Cardiac fibroblast (primary cell): ENCODE results near the gene ANGPTL1.
"Not testable (repeated sequence)": the region's sequence is repeated elsewhere in the genome, so short reads cannot be mapped to it uniquely, and the experiment has no call there.

Experiments
- DNase-seq, 2 donors: peaks; one replicate each; pipeline versions ENCODE4 v3.0.0 to v3.0.0-alpha.2; 2010; ENCODE audit warnings: low read depth in 2 of 2
- H3K4me3 ChIP-seq, 2 donors: replicated peaks in 1 of 2; 1 replicate in 1 of 2; 2 replicates in 1 of 2; pipeline ENCODE4 v1.5.1; 2011; ENCODE audit warnings: low read depth in 2 of 2, low read length in 2 of 2, mild to moderate bottlenecking in 2 of 2, moderate library complexity in 1 of 2
- CTCF ChIP-seq: IDR thresholded peaks from one replicate; pipeline ENCODE4 v1.5.1; 2011; ENCODE audit warnings: low read depth, mild to moderate bottlenecking, low read length, inconsistent platforms

The ANGPTL1 gene

GRCh38 chr1:178849918-178850317, 21.0 kb downstream of the ANGPTL1 start:
- no peak for DNase-seq
- no peak overlapping the region for H3K4me3 ChIP-seq
- no peak for TF ChIP-seq CTCF

- DNase-seq = not testable (repeated sequence)
Measured at GRCh38 chr1:178847919-178848318, 23.0 kb downstream of the ANGPTL1 start.

GRCh38 chr1:178847396-178847849, 23.5 kb downstream of the ANGPTL1 start:
- no peak for TF ChIP-seq CTCF
- H3K4me3 ChIP-seq = no peak overlapping the region
- peak; percentile 61 to 71 for DNase-seq

More at GRCh38 chr1:178847919-178848318, 23.0 kb downstream of the ANGPTL1 start:
- not testable (repeated sequence) for H3K4me3 ChIP-seq

- no peak for TF ChIP-seq CTCF
- no peak overlapping the region for H3K4me3 ChIP-seq
- DNase-seq = no peak
Measured at GRCh38 chr1:178846306-178846705, 24.6 kb downstream of the ANGPTL1 start.

GRCh38 chr1:178844436-178844835, 26.4 kb downstream of the ANGPTL1 start:
- TF ChIP-seq CTCF = no peak
- no peak for DNase-seq
- H3K4me3 ChIP-seq = no peak overlapping the region

- H3K4me3 ChIP-seq = no peak overlapping the region
- no peak for TF ChIP-seq CTCF
- no peak for DNase-seq
Measured at GRCh38 chr1:178825167-178825566, 45.7 kb downstream of the ANGPTL1 start.

- H3K4me3 ChIP-seq = no peak overlapping the region
- no peak for DNase-seq
- TF ChIP-seq CTCF = no peak
Measured at GRCh38 chr1:178821134-178821866, 49.6 kb downstream of the ANGPTL1 start.
